RWPE2 (cell line): ENCODE measurements around the gene GBP5.

Experiments
- ATAC-seq: fragments of 200-7000 bp; cut with Tn5 transposase; 3 replicates; pipeline ENCODE4 v1.9.1; 2021; ENCODE audit warnings: low read depth
- DNase-seq: peaks from one replicate; pipeline ENCODE4 v3.0.0-alpha.2; 2020; ENCODE audit warnings: low spot score
- H3K27ac ChIP-seq: fragments of 450-650 bp; 2 replicates; pipeline ENCODE4 v1.5.1; 2017; ENCODE audit warnings: mild to moderate bottlenecking; ENCODE audit not compliant: poor library complexity, severe bottlenecking
- H3K27me3 ChIP-seq: fragments of 250-450 bp; sonication (Bioruptor Pico); 2 replicates; pipeline ENCODE4 v1.5.1; 2021; ENCODE audit warnings: mild to moderate bottlenecking, moderate library complexity; ENCODE audit not compliant: insufficient read depth, poor library complexity, severe bottlenecking
- H3K36me3 ChIP-seq: fragments of 250-450 bp; sonication (Bioruptor Pico); 2 replicates; pipeline ENCODE4 v1.5.1; 2020; ENCODE audit warnings: low read depth, mild to moderate bottlenecking, moderate library complexity
- H3K4me1 ChIP-seq: fragments of 250-450 bp; sonication (Bioruptor Pico); 2 replicates; pipeline ENCODE4 v1.5.1; 2021; ENCODE audit warnings: mild to moderate bottlenecking, moderate library complexity; ENCODE audit not compliant: insufficient read depth, poor library complexity, severe bottlenecking
- H3K4me3 ChIP-seq: fragments of 250-450 bp; sonication (Bioruptor Pico); 2 replicates; pipeline ENCODE4 v1.5.1; 2021; ENCODE audit warnings: mild to moderate bottlenecking, moderate library complexity; ENCODE audit not compliant: severe bottlenecking
- H3K9me3 ChIP-seq: fragments of 250-450 bp; sonication (Bioruptor Pico); 2 replicates; pipeline ENCODE4 v1.5.1; 2021; ENCODE audit warnings: mild to moderate bottlenecking, moderate library complexity; ENCODE audit not compliant: severe bottlenecking
- TF ChIP-seq, protein P1 (sequence below): fragments of 450-650 bp; IDR thresholded peaks from one replicate; pipeline ENCODE4 v1.5.1; 2017; ENCODE audit warnings: mild to moderate bottlenecking, moderate library complexity; ENCODE audit not compliant: poor library complexity, severe bottlenecking

The GBP5 gene

DNA sequence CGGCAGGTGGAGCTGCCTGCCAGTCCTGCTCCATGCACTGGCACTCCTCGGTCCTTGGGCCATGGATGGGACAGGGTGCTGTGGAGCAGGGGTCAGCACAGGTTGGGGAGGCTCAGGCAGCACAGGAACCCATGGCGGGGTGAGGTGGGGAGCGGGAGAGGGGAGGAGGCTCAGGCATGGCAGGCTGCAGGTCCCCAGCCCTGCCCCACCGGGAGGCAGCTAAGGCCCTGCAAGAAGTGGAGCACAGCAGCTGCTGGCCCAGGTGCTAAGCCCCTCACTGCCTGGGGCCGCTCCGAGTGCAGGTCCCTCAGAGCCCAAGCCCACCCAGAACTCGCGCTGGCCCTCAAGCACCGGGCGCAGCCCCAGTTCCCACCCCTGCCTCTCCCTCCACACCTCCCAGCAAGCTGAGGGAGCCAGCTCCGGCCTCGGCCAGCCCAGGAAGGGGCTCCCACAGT is 691 bp upstream of the GBP5 start:
- Histone ChIP-seq H3K36me3 (no peaks in the 10 kb centered on the region), H3K9me3 (no peaks in the 10 kb centered on the region), H3K27me3 (no peaks in the 10 kb centered on the region), H3K4me3 (no peak overlapping the region), H3K27ac (peak overlapping the region; percentile 71), H3K4me1 (peaks cover 24% of the 10 kb centered on the region)
- no peak for DNase-seq
- TF ChIP-seq, protein P1, sequence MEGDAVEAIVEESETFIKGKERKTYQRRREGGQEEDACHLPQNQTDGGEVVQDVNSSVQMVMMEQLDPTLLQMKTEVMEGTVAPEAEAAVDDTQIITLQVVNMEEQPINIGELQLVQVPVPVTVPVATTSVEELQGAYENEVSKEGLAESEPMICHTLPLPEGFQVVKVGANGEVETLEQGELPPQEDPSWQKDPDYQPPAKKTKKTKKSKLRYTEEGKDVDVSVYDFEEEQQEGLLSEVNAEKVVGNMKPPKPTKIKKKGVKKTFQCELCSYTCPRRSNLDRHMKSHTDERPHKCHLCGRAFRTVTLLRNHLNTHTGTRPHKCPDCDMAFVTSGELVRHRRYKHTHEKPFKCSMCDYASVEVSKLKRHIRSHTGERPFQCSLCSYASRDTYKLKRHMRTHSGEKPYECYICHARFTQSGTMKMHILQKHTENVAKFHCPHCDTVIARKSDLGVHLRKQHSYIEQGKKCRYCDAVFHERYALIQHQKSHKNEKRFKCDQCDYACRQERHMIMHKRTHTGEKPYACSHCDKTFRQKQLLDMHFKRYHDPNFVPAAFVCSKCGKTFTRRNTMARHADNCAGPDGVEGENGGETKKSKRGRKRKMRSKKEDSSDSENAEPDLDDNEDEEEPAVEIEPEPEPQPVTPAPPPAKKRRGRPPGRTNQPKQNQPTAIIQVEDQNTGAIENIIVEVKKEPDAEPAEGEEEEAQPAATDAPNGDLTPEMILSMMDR: no peak
- ATAC-seq: no peak

DNA sequence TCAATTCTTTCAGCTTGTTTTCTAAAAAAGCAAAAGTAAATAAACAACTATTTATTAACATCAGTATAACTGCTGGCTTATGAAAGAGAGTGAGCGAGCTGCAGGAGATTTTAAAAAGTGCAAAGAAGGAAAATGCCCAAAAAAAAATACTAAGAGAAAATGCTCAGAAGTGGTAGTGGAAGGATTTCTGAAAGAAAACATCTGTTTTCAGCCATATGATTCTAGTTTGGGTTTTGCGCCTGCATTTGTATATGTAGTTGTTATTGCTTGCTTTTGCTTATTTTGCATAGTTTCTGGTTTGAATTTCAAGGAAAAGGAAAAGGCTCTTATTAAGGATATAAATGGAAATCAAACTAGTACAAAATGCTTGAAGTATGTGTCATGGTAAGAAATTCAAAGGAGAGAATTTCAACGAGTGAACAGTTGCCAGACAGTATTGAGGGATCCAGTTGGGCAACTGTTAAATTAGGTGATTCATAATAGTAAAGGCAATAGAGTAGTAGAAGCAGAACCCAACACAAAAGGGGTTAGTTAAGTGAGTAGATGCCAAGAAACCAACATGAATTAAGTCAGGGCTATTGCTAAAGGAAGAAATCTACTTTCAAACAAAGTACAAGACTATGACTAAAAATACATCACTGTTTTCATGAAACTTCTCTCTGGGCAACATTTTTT is 1.2 kb downstream of the GBP5 start:
- ATAC-seq: peak; percentile 85
- H3K27me3 ChIP-seq: no peaks in the 10 kb centered on the region
- no peak for DNase-seq
- TF ChIP-seq, protein P1: no peak
- H3K36me3 ChIP-seq: no peaks in the 10 kb centered on the region
- H3K27ac ChIP-seq: peak overlapping the region; percentile 71
- H3K4me1 ChIP-seq: peaks cover 24% of the 10 kb centered on the region
- H3K4me3 ChIP-seq: no peak overlapping the region
- no peaks in the 10 kb centered on the region for H3K9me3 ChIP-seq

DNA sequence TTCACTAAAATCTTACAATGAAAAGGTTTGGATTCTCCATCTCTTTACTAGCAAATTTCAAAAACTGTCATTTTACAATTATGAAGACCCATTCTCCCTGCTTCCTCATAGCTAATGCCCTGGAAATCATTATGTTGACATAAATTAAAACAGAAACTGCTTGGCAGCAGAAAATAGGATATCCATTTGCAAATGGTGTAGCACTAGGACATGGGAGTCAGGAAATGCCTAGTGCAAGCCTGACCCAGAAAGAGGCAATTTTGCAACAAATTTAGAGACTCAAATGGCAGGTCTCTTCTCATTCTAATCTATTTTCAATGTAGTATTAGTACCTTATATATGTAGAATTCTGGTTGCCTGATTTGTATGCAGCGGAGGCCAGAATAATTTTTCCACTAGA is 2.2 kb downstream of the GBP5 start:
- Histone ChIP-seq H3K9me3 (no peaks in the 10 kb centered on the region), H3K36me3 (no peaks in the 10 kb centered on the region), H3K27me3 (no peaks in the 10 kb centered on the region), H3K27ac (no peak overlapping the region), H3K4me1 (peaks cover 24% of the 10 kb centered on the region), H3K4me3 (no peak overlapping the region)
- TF ChIP-seq, protein P1: no peak
- ATAC-seq (no peak), DNase-seq (no peak)

DNA sequence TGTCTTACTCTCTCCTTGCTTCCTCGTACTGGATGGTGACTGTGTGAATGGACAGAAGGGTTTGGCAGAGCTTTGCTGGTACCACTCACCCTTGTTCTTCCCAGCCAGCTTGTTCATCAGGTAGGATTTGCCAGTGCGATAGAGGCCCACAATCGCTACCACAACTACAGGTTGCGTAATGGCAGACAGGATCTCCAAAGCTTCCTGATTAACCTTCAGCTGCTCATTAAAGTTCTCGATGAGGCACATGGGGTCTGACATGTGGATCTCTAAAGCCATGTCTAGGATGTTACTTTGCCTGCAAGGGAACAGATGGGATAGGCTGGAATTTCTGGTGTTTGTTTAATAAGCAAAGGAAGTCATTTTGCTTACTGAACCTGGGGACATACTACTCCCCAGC is 3.4 kb downstream of the GBP5 start:
- Histone ChIP-seq H3K9me3 (no peaks in the 10 kb centered on the region), H3K36me3 (no peaks in the 10 kb centered on the region), H3K27me3 (no peaks in the 10 kb centered on the region), H3K4me3 (no peak overlapping the region), H3K27ac (no peak overlapping the region), H3K4me1 (peaks cover 16% of the 10 kb centered on the region)
- DNase-seq (no peak), ATAC-seq (no peak)
- TF ChIP-seq, protein P1: no peak

GRCh38 chr1:89262643-89263042 is 10.0 kb downstream of the GBP5 start:
- TF ChIP-seq, protein P1: no peak
- H3K4me1 ChIP-seq: no peaks in the 10 kb centered on the region
- H3K27ac ChIP-seq: no peak overlapping the region
- no peak overlapping the region for H3K4me3 ChIP-seq
- H3K9me3 ChIP-seq: no peaks in the 10 kb centered on the region
- ATAC-seq (peak; percentile 56; the same call in 2 of the 3 replicates), DNase-seq (no peak)
- H3K36me3 ChIP-seq: no peaks in the 10 kb centered on the region
- no peaks in the 10 kb centered on the region for H3K27me3 ChIP-seq
